Adrenal gland (tissue), 5 donors: ENCODE data around the gene SAYSD1.

Experiments
- POLR2A ChIP-seq, 2 donors: fragments of 450-650 bp; IDR thresholded peaks; one replicate each; pipeline ENCODE4 v1.6.1; 2017; ENCODE audit warnings: antibody characterized with exemption in 2 of 2, mild to moderate bottlenecking in 2 of 2, moderate library complexity in 1 of 2
- TF ChIP-seq, protein P1 (sequence below), 6 experiments: fragments of 450-650 bp in 4 of 6; fragments of 200-600 bp in 2 of 6; sonication (generic) in 1 of 6; IDR thresholded peaks; 1 replicate in 5 of 6; 2 replicates in 1 of 6; pipeline versions ENCODE4 v1.5.1 to v1.8.0; 2016 to 2021; ENCODE audit warnings: antibody characterized with exemption in 6 of 6, mild to moderate bottlenecking in 2 of 6, moderate library complexity in 1 of 6
- donor health status: DM: no; HTN: no; CAD: no.

DNA sequence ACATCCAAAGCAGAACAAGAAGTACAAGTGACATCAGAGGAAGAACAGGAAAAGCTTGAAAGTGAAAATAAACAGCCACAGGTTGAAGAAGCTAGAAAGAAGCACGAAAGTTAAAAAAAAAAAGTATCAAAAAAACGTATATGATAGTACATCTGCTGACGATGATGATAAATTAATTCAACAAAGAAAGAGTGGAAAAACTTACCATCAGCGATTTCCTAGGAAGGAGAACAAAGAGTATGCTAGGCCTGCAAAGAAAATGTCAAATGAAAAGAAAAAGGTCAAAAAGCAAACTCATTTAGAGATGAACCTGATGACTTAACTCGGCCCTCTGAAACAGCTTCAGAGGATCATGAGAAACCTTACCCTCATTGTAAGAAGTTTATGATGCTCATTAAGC lies 3.7 kb downstream of the SAYSD1 start:
- TF ChIP-seq, protein P1, sequence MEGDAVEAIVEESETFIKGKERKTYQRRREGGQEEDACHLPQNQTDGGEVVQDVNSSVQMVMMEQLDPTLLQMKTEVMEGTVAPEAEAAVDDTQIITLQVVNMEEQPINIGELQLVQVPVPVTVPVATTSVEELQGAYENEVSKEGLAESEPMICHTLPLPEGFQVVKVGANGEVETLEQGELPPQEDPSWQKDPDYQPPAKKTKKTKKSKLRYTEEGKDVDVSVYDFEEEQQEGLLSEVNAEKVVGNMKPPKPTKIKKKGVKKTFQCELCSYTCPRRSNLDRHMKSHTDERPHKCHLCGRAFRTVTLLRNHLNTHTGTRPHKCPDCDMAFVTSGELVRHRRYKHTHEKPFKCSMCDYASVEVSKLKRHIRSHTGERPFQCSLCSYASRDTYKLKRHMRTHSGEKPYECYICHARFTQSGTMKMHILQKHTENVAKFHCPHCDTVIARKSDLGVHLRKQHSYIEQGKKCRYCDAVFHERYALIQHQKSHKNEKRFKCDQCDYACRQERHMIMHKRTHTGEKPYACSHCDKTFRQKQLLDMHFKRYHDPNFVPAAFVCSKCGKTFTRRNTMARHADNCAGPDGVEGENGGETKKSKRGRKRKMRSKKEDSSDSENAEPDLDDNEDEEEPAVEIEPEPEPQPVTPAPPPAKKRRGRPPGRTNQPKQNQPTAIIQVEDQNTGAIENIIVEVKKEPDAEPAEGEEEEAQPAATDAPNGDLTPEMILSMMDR (IDR thresholded peaks at IDR 0.05) = no peak
- TF ChIP-seq POLR2A (IDR thresholded peaks at IDR 0.05) = no peak
